HS-27A (cell line): Measurements from ENCODE around the gene SIK3.

Source experiments
- DNase-seq: peaks from one replicate; pipeline ENCODE4 v3.0.0-alpha.2; 2012; ENCODE audit warnings: low read depth, missing footprints

SIK3 gene

DNA sequence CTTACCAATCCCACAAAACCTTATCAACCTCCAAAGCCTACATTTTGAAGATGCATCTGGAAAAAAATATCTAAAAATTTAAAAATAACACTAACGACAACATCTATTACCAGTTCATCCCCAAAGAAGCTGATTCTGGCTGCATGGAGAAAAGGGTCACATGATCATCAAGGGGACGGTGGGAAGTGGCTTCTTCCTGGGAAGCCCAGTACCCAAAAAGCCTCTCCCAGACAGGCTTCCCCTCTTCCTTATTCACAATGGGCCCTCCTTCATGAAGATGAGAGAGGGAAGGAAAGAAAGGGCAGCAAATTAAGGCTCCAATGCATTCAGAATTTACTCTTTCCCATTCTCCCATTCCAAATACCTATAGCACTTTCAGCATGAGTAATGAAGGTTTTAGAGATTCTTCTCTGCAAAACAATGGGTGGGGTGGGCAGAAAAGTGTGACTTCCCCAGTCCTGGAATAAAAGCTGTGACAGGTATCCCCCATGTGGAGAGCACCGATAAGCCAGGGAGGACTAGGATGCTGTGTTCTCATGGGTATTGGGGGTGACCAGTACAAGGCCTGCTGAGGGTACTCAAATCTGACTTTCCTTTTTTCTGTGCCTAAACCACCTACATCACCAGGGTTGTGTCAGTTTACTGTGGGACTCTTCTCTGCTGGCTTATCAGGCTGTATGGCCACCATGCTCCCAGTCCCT is 88.2 kb downstream of the SIK3 start:
- no peak for DNase-seq

DNA sequence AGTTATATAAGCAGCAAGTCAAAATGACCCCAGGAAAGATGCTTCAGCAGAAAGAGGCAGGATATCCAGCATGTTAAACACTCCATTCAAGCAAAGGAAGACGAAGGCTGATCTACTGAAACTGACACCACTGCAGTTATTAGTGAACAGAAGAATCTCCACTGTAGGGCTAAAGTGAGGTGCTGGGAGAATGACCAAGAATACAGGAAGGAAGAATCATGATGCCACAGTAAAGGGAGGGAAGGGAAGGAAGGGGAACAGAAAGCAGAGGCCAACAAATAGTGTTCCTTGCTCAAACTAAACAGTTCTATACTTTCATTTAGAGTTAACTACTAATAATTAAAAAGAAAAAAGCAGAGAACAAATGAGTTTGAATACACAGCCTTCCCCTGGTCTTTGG is 92.5 kb downstream of the SIK3 start:
- DNase-seq: no peak

DNA sequence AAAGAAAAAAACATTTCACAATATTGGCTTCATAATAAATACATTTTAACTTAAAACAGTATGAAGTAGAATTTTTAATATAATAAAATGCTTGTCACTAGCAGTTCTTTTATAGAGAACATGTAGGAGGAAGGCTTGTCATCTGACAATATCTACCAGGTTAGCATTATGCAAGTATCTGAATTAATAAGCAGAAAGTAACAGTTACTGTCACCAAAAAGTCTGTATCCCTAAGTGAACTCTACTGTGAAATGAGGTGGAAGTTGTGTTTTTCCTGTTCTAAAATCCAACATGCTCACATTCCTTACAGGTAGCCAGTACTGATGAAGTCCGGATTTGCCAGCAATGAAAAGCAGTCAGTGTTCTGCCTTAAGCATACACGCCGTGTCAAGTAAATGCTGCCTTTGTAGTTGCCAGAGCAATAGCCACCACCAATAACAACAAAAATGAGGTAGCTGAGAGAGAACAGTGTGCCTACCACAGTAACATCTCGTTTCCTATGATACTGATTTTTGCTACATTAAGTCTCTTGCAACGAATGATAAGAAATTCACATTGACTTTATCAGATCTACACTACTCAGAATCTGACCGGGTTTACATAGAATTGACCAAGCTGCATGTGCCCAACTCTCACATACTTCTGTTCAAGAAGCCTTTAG is 95.5 kb downstream of the SIK3 start:
- DNase-seq: no peak

DNA sequence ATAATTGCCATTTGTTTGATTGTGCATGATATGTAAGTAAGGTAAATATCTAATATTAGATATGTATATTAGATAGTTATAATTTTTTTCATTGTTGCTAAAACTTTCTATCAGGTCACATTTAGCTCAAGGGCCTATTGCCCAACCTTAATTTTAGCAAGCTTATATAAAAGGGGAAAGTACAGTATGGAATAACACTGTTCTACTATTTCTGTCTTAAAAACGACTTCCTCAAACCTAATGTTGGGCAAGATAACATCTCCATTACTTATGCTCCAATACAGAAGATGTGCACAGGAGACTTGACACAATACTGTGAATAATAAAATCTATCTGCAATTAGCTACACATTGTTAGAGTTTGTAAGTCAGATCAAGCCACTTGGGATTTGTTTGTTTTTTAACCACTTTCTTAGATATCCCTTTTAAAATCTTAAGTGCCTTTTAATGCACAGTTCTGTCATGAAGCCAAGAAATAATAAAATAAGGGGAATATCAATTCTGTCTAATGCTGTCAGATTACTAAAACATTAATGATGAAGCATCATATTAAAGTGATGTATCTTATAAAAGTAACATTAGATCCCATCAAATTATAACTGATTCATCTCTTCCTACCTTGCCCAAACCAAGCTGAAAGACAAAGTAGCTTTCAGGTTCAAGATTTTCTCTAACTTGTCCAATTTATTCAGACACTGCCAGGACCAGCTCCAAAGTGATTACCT is 98.1 kb downstream of the SIK3 start:
- DNase-seq: no peak

DNA sequence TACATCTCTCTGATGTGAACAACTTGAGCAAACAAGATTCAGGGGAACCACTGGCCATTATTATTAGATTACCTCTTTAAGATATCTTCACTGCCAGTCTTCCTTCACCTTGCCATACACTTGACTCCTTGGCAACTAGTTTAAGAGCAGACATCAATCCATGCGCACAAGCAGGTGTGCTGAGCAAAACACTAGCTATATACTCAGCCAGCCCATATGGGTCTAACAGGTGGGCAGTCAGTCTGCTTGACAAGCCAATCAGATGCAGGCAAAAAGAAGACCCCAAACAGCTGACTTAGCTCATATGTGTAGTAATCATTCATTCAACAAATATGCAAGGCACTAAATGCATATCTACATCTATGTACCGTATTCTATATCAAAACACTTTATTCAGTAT is 101.2 kb downstream of the SIK3 start:
- DNase-seq: no peak

DNA sequence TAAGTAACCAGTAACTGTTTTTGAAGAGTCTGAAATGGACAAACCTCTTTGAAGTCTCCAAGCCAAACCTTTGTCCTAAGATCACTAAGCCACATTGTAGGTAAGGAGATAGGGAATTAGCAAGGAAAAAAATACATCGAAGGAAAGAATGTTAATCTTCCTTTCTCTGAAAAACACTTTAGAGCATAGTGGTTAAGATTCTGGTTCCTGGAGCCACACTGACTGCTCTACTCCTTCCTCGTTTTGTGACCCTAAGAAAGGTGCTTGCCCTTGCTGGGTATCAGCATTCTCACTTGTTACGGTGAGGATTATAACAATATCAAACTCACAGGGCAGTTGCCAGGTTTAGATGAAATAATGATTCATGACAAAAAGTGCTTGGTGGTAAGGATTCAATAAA is 104.0 kb downstream of the SIK3 start:
- DNase-seq: no peak

DNA sequence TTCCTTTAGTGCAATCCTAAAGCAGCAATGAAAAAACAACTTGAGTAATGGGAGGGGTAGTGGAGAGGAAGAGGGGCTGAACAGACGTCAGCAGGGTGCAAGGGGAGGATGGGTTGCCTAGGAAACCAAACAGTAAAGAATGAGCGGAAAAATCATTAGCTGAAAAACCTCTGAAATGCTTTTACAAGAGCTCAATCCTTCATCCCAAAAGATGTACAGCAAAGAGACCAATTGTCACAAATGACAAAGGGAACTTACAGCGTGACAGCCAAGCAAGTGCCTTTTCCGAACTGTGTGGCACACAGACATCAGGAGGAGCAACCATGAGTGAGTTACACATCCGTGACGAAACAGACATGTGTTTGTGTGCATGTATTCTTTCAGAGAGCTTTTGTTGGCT is 104.6 kb downstream of the SIK3 start:
- DNase-seq: no peak

DNA sequence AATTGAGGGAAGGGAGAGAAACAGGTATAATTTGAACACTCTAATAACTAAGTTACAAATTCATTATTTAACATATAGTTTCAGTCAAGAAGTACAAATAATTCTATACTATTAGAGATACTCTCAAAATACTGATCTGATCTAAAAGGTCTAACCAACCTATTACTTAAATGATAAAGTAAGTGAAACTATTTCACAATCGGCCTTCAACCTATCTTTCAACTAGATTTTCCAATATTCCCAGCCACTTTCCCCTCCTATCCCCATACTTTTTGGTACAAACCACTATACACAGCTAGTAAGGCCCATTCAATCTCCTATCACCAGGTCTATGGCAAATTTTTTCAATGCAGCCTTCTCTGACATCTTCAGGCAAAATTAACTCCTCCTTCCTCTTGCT is 106.7 kb downstream of the SIK3 start:
- DNase-seq: no peak

DNA sequence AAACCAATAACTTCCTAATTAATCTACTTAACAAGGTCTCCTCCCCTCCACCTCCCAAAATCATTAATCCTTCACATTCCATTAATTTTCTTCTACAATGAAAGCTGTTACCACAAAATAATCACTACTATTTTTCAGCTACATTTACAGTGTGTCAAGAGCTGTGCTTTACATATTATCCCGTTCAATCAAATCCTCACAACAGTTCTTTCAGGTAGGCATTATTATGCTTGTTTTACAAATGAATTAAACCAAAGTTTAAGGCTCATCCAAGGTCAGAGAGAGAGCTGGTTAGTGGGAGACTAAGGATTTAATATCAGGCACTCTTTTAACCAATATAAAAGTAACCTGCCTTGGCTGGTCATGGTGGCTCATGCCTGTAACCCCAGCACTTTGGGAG is 107.4 kb downstream of the SIK3 start:
- DNase-seq: no peak

DNA sequence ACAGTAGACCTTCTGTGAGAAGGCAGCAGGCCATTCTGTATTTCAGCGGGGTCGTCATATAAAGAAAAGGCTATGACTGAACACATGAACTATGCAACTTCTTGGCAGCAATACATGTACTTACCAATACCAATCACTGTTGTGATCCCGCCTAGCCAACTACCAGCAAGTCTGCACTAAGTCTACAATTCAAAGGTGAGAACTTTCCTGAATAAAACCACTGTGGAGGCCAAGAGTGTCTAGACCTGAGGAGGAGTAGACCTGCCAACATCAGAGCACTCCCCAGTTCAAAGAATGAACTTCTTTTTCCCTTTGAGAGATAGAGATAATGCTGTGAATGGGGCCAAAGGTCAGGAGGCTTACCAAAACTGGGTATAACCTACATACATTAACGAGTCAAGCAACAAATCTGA is 108.2 kb downstream of the SIK3 start:
- DNase-seq: no peak

DNA sequence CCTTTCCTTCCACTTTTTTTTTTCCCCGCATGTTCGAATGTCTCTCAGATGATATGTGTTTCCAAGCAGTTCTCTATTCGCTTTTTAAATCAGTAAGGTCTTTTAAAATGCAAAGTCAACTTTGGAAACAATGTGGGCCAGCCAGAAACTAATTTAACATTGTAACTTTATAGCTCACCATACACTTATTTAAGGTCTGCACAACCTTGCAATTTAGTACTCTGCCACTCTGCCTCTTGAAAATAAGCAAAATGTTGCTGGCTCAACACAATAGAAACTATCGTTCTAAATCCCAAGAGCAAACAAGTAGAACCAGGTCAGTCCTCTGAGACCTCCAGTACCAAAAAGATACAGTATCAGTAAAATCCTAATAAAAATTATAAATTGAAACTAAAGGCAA is 109.0 kb downstream of the SIK3 start:
- DNase-seq: no peak

DNA sequence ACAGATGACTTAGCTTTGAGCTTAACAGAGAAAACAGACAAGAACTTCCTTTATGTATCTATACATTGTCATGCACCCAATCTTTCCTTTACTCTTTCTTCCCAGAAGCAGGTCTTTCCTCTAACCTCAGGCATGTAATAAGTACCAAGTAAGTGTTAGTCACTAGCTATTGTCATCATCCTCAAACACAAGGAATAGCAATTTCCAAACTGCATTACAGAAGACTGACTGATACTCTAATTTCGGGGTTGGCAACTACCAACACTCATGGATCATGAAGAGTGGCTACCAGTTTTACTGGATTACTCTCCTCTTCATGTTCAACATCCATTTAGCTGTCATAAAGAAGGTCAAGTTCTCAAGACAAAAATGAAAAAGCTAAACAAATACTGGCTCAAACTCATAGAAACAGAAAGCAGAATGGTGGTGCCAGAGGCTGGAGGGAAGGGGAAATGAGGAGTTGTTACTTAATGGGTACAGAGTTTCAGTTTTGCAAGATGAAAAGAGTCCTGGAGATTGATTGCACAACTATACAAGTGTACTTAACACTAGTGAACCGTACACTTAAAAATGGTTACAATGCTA is 111.6 kb downstream of the SIK3 start:
- no peak for DNase-seq

DNA sequence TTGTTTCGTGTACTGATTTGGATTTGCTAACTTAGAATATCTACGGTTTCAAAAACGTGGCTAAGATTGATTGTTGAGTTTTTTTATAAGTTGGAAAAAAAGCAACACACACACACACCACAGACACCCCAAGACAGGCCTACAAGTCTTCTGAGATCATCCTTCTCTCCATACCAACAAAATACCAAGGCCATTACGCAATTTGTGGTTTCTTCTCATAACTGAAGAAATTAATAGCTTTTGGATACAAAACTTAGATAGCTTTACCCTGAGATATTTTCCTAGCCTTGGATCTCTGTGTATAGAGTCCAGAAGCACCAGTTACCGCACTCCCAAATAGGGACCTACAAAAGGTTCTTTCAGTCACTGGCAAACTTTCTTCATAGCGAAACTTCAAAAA is 113.6 kb downstream of the SIK3 start:
- DNase-seq: peak; percentile 70

DNA sequence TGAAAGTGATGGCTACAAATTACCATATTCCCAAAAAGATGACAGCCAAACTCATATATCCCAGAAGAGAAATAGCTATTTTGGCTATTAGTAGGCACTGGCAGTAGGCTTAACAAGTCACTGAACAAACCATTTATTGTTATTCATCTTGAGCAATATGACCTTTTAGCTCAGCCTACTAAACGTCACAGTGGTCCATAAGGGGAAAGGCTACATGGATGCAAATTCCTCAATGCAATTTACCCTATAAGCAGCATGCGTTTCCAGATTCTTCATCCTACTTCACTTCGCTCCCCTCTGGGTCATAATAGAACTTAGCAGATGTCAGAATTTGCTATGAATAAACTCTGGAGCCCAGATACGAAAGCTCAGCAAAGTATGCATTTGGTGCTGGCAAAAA is 114.0 kb downstream of the SIK3 start:
- peak; percentile 27 for DNase-seq

DNA sequence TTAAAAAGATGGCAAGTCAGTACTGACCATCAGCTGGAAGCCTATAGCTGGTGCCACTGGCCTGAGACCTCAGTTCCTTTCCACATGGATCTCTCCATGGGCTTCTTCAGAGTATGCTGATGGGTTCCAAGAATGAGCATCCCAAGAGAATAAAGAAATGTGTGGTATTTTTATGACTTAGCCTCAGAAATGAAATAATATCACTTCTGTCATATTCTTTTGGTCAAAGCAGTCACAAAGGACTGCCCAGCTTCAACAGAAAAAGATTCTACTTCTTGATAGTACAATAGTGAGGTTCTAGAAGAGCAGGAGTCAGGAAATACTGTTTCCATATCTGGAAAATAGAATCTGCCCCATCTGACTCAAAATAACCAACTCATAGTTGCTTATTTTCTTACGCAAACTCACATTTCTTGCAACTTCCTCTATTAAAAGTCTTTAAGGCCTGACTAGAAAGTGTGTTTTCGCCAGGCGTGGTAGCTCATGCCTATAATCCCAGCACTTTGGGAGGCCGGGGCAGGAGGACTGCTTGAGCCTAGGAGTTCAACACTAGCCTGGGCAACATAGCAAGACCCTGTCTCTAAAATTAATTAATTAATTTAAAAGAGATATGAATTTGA is 116.9 kb downstream of the SIK3 start:
- no peak for DNase-seq

DNA sequence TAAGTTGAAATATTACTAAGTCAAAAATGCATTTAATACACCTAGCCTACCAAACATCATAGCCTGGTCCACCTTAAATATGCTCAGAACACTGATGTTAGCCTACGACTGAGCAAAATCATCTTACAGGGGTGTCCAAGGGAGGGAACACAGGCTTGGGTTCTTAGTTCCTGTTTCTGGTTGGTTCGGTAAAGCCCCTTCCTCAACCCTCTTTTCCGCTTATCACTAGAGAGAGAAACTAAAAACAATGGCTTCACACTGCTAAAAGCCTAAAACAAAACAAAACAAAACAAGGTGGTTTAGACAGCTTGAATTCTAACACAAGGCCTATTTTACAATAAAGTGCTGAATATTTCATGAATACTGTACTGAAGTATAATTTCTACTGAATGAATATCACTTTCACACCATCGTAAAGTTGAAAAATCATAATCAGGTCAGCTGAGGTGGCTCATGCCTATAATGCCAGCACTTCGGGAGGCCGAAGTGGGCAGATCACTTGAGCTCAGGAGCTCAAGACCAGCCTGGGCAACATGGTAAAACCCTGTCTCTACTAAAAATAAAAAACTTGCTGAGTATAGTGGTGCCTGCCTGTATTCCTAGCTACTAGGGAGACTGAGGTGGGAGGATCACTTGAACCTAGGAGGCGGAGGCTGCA is 118.0 kb downstream of the SIK3 start:
- no peak for DNase-seq

DNA sequence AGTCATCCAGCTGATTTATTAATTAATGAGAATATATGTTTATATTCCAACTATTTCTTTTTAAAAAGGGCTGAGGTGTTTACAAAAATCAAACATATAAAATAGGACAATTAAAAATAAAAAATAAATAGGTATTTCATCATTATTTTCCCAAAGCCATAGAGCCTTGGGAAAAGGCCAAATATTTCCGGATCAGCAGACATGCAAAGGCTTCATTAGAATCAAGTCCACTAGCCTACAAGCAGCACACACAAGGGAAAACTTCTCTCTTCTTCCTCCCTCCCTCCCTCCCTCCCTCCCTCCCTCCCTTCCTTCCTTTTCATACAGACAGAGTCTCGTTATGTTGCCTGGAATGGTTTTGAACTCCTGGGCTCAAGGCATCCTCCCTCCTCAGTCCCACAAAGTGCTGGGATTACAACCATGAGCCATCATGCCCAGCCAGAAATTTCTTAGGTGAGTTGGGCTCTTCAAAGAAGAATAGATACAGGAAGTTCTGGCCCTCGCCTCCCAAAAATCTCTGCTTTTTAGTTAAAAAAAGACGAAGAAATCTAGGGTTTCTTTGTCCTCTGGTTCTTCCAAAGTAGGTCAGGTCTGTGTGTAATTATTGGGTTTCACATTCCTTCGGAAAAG is 121.2 kb downstream of the SIK3 start:
- no peak for DNase-seq

DNA sequence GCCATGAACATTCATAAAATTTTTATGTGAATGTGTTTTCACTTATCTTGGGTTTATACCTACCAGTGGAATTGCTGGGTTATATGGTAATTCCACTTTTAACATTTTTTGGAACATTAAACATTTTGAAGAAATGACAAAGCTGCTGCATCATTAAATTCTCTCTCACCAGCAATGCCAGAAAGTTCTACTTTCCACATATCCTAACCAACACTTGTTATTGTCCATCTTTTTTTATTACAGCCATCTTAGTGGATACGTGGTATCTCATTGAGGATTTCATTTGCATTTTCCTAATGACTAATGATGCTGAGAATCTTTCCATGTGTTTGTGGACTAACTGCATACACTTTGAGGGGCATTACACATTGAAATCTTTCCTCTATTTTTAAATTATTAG is 122.6 kb downstream of the SIK3 start:
- no peak for DNase-seq

DNA sequence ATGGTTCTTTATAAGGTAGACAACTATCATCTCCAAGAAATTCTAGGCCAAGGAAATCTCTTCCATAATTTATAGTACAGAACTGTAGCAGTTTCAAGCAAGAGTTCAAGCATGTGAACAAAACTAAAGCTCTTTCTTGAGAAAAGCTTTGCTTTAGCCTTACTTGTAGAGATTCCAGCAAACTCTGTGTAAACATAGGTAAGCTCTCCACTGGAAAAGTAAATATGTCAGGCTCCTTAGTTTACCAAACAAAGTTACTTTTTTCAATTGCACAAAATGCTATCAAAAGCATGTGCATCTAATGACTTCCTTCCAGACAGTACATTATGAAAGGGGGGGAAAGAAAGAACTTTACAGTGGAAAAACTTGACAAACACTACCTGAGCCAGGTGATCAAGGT is 125.0 kb downstream of the SIK3 start:
- DNase-seq: no peak

DNA sequence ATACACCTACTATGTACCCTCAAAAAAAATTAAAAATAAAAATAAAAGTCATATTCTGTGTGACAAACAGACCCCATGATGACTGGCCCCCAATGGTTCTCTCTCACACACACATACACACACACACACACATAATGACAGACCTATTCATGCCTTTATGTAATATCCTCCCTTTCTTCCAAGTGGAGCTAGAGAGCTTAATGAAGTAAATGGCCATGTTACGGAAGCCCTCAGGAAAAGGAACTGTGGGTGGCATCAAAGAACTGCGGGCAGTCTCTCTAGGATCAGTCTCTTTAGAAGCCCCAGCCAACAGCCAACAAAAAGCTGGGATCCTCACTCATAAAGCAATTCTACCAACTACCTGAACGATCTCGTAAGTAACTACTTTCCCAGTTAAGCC is 125.5 kb downstream of the SIK3 start:
- DNase-seq: no peak

DNA sequence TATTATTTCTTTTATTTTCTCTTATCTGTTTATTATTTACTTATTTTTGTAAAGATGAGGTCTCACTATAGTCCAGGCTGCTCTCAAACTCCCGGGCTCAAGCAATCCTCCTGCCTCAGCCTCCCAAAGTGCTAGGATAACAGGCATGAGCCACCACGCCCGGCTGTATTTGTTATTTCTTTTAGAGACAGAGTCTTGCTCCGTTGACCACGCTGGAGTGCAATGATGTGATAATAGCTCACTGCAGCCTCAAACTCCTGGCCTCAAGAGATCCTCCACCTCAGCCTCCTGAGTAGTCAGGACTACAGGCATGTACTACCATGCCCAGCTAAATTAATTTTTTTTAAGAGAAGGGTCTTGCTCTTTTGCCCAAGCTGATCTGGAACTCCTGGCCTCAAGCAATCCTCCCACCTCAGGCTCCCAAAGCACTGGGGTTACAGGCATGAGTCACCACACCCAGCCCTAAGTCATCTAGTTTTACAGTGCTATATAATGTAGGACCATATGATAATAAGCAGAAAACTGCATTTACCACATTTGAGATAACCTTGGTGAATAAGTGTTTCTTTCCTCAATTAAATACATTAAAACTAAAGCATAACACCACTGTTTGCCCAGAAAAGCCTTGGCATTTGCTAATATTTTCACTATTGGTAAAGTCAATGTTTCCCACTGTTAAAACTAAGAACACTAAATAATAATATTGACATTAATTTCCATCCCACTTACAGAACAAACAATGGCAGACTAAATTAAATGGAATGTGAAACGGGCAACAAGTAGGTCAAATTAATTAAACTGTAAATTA is 127.5 kb downstream of the SIK3 start:
- no peak for DNase-seq
